Mononuclear cell (primary cell): ENCODE results near the gene SLX4IP. TPM values are rescaled to one million over a fixed set of nuclear protein-coding genes. Genes with fewer than 3 reads are reported as not detected.

ENCODE experiments used
- H3K27me3 ChIP-seq: 2 replicates; pipeline ENCODE4 v1.6.0; 2011; ENCODE audit warnings: low read length, control low read depth; ENCODE audit not compliant: insufficient read depth
- H3K4me1 ChIP-seq: 2 replicates; pipeline ENCODE4 v1.5.1; 2011; ENCODE audit warnings: mild to moderate bottlenecking, low read length, control low read depth; ENCODE audit not compliant: insufficient read depth
- H3K4me3 ChIP-seq: 2 replicates; pipeline ENCODE4 v1.5.1; 2011; ENCODE audit warnings: mild to moderate bottlenecking, low read length, moderate library complexity
- H3K9me3 ChIP-seq: 2 replicates; pipeline ENCODE4 v1.5.1; 2011; ENCODE audit warnings: low read depth, mild to moderate bottlenecking, control low read depth, low read length
- total RNA-seq: library from RNA; depleted of rRNA; stranded (reverse); fragments of >200 nt; gene quantifications from one replicate; pipeline ENCODE4 v1.2.3, GENCODE V29; 2012

Gene SLX4IP
- total RNA-seq, 1 donor: 1.2 TPM

DNA sequence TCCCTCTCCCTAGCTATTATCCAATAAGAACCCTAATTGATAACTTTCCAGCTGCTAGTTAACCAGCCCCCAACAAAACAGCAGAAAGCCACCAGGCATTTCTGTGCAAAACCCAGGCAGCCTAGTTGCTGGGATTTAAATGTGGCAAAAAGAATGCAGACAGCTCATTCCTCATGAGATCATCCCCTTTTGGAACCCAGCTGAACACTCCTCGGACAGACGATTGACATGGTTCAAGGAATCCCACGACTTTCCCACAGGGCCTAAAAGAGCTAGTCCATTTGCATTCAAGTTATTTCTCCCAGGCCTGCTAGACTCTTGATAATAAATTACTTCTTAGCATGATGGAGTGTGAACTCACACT, 214.7 kb downstream of the SLX4IP start:
- H3K9me3 ChIP-seq: no peaks in the 10 kb centered on the region

DNA sequence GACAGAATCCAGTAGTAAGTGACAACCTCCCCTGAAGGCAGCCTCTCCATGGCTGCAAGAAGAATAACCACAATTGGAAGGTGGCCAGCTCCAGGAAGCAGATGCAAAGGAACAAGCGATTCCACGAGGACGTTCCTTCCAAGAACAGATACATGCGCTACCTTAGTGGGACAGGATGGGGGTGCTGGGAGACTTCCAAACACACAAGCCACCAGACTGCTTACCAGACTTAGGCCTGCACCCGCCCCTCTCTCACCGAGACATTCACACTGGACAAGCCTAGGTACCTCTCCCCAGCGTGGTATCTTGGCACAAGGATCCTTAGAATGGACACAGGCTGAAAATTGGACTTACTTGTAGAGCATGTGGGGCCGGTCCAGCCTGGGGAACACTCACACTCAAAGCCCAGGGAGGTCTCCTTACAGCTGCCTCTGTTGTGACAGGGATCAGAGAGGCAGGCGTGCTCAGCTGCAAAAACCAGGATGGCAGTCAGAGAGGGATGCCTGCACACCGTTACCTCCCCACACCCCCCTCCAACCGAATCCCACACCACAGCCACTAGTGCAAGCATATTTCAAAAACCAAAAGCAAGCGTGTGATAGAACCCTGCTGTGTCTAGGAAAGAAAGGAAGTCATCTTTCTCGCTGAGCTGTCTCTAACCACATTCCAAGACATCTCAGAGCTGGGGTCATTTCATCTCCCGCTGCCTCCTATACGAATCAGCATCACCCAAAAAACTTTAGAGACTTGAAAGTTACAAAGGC, 216.3 kb downstream of the SLX4IP start:
- H3K4me3 ChIP-seq: no peak overlapping the region
- H3K4me1 ChIP-seq: no peaks in the 10 kb centered on the region
- no peaks in the 10 kb centered on the region for H3K27me3 ChIP-seq
- H3K9me3 ChIP-seq: no peaks in the 10 kb centered on the region

More for the DNA sequence above, 214.7 kb downstream of the SLX4IP start:
- Histone ChIP-seq H3K4me1 (no peaks in the 10 kb centered on the region), H3K4me3 (no peak overlapping the region), H3K27me3 (no peaks in the 10 kb centered on the region)

DNA sequence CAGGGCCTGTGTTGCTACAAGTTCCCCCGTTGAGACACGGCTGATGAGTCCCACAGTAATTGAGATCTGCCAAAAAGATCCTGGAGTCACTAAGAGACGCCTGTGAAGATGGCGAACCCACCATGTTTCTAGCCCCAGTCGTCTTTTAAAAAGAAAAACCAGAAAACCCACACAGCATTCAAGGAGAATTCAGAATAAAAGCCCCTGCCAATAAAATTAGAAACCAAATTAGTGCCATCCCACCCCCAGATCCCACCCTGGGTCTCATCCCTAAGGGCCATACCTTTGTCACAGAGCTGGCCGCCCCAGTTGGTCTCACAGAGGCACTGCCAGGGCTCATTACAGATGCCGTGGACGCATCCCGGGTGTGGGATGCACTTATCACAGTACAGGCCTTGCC, 217.1 kb downstream of the SLX4IP start:
- Histone ChIP-seq H3K27me3 (no peaks in the 10 kb centered on the region), H3K9me3 (no peaks in the 10 kb centered on the region), H3K4me1 (no peaks in the 10 kb centered on the region), H3K4me3 (no peak overlapping the region)

DNA sequence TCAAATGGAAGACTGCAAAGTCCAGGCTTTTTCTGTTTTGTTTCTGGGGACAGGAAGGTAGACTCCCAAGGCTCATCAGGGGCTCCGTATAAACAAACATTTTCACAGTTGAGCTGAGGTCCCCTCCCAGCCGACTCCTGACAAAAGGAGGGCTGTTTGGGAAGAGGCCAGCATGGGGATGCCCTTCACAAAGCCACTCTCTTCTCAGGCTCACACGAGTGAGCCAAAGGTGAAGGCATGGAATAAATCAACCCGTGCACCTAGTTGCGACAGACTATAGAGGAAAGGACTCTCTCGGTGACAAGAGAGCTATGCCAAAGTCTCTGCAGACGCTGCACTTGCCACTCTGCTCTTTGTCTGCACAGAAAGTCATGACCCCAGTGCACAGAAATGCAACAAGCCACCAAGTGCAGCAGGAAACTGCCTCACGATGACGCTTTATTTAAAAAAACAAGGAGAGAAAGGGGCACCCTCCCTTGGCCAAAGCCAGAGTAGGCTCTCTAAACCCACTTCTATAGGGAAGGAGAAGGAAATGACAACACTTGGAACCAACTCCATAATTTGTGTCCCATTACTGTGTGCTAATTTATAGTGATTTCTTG, 217.7 kb downstream of the SLX4IP start:
- Histone ChIP-seq H3K4me1 (no peaks in the 10 kb centered on the region), H3K9me3 (no peaks in the 10 kb centered on the region), H3K4me3 (no peak overlapping the region), H3K27me3 (no peaks in the 10 kb centered on the region)

DNA sequence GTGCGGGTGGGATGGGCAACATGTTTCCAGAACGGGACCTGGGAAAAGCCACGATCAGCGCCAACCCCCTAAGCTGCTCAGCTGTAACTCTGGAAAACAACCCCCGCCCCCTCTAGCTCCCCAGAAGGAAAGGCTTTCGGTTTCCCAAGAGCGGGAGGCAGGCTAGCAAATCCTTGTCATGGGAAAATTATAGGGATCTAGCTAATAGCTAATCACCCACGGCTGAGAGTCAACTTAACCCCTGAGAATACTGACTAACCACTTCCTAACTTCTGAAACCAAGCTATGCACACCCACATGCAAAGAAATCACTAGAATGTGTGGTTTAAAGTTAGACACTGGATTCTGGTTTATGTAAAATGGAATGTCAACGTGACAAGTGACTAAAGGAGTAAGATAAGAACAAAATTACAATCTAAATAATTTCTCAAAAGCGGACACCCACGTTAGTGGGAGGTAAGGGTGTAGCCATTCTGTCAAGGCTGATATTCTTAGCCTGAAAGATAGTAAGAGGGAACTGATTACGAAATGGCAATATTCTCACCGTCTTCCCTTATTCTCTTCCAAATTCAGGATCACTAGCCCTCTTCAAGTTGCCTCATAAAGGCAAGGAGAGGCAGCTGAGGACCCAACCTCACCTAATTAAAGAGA, 218.6 kb downstream of the SLX4IP start:
- Histone ChIP-seq H3K9me3 (no peaks in the 10 kb centered on the region), H3K27me3 (no peaks in the 10 kb centered on the region), H3K4me1 (no peaks in the 10 kb centered on the region), H3K4me3 (no peak overlapping the region)

DNA sequence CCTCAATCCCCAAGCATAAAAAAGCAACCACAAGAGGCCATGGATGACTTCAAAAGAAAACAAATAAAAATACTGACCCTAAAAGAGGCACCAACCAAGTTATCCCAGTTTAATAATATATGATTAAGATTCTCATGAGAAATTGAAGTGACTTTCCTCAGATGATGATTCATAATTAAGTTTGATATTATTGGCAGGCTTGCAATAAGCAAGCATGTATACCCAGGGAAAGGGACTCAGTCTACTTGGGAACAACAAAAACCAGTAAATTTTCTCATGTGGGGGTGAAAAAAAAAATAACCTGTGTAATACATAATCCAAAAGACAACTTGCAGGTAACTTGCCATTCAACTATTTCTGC, 219.1 kb downstream of the SLX4IP start:
- no peaks in the 10 kb centered on the region for H3K27me3 ChIP-seq
- H3K4me1 ChIP-seq: no peaks in the 10 kb centered on the region
- H3K9me3 ChIP-seq: no peaks in the 10 kb centered on the region
- no peak overlapping the region for H3K4me3 ChIP-seq

DNA sequence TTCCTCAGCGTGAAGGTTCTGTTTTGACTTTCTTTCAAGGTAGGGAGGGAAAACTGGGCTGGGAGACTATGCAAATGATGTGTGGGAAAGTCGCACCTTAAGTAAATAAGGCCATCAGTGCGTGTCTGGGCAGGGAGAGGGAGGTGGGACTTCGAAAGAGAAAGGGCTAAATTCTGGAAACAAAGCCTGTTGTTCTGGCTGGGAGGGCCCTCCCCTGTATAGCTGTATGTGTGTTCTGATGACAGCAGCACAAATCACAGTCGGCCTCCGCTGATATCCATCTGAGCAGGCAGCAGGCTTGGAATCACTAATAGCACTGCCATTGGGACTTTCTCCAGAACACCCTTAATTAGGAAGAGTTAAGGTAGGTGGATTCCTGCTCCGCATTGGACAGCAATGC, 219.5 kb downstream of the SLX4IP start:
- H3K4me3 ChIP-seq: no peak overlapping the region

DNA sequence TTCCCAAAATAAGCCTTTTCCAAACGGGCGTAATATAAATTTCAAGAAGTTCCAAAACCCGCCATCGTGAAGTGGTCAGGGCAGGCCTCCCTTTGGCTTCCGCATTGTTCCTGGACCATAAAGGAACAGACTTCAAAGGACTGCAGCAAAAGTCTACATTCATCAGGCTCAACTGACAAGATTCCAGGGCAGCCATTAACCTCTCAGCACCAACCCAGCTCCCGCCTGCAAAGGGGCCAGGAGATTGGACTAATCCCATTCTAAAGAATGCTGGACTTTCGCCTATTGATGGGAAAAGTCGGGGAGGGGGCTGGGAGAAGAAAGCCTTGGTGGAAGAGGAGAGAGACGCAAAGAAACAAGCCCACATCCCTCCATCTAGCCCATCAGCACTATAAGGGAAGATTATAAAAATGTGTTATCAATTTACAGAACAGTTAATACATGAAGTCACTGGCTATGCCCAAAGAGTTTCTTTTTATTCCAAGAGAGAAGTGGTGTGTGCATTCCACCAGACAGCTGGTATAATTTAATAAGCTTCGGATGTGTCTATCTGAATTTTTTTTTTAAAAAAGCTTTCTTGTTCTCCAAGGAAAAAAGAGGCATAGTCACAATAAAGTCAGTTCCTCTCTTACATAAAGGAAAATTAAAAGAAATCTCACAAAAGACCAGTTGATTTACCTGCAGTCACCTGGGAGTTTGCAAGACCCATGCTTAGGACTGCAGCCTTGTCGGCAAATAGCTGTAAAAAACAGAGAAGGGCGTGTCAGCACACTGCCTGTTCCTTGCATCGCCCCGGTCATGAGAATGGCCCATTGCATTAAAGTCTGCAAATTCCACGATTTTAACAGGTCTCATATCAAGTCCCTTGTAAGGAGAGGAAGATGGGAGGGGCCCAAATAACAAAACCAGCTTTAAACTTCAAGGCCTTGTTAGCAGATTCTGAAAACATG, 220.9 kb downstream of the SLX4IP start:
- Histone ChIP-seq H3K4me3 (no peak overlapping the region), H3K27me3 (no peaks in the 10 kb centered on the region), H3K9me3 (no peaks in the 10 kb centered on the region), H3K4me1 (no peaks in the 10 kb centered on the region)

More for the DNA sequence above, 219.5 kb downstream of the SLX4IP start:
- Histone ChIP-seq H3K4me1 (no peaks in the 10 kb centered on the region), H3K27me3 (no peaks in the 10 kb centered on the region), H3K9me3 (no peaks in the 10 kb centered on the region)

DNA sequence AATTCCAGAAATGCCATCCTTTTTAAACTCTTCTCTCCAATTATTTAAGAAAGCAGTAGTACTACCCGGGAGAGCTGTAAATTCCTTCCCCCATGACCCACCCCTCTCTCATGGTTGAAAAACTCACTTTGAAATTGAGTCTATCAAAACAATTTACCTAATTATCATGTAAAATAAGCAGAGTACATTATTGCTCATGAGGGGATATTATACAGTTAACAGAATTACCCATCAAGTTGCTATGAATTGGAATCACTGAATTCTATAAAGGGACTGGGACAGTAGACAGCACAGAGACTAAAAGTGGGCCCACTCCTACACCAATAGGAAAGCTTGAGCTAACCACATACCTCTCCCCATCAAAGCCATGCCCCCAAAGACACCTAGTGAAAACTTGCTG, 222.3 kb downstream of the SLX4IP start:
- Histone ChIP-seq H3K27me3 (no peaks in the 10 kb centered on the region), H3K9me3 (no peaks in the 10 kb centered on the region), H3K4me1 (no peaks in the 10 kb centered on the region), H3K4me3 (no peak overlapping the region)

DNA sequence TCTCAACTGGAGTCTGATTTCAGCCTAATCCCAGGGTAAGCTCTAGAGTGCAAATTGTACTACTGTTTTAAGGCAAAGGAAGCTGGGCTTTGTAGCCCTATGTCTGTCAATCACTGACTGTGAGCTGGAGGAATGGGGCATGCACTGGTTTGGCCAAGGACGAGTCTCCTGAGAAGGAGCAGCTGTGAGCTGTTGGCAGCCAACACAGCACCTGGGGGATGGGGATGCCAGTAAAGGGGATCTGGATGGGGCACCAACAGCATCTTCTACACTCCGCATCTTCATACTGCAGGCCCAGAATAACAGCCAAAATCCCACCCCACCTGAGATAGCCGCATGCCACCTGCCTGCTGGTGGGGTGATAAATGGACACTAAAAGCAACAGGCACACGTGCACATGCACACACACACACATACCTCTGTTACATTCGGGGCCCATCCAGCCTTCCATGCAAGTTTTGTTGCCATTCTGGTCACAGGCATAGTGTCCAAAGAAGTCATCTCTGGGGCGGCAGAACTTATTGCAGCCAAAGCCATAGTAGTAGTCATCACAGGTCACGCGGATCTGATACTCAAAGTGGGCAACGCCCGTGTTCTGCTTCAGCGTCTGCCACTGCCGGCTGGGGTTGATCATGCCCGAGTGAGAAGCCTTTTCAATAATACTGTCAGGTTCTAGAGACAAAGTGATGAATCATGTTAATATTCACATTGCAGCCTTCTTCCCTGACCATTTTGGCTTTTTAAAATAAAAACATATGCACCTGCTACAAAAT, 223.1 kb downstream of the SLX4IP start:
- H3K4me1 ChIP-seq: peaks cover 5% of the 10 kb centered on the region
- H3K4me3 ChIP-seq: no peak overlapping the region
- H3K9me3 ChIP-seq: no peaks in the 10 kb centered on the region
- no peaks in the 10 kb centered on the region for H3K27me3 ChIP-seq

DNA sequence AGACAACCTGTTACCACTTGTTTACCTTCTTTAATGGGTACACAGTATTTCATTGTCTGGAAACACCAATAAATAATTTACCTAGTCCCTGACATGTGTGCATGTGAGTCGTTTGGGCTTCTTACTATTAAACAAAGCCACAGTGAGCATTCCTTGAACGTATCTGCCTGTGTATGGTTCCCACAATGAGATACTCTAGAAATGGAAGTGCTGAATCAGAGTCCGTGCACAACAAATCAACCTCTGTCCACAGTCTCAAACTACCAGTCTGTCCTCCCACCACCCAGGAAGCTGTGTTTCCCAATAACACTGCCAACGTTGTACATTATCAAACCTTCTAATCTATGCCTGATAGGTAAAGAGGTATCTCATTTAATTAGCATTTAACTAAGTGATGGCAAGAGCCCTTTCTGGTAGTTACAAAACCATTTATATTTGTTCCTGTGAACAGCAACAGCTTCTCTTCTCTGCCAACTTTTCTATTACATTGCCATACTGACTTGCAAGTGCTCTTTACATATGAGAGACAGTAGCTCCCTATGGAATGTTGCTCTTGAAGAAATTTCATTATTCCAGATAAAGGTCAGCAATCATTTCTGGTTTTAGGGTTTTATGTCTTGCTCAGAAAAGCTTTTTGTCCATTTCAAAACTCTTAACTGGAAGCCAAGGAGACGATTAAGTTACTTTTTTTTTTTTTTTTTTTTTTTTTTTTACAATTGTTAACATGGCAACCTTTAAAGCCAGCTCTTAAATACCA, 223.9 kb downstream of the SLX4IP start:
- Histone ChIP-seq H3K9me3 (no peaks in the 10 kb centered on the region), H3K4me3 (no peak overlapping the region), H3K4me1 (peaks cover 9% of the 10 kb centered on the region), H3K27me3 (no peaks in the 10 kb centered on the region)

DNA sequence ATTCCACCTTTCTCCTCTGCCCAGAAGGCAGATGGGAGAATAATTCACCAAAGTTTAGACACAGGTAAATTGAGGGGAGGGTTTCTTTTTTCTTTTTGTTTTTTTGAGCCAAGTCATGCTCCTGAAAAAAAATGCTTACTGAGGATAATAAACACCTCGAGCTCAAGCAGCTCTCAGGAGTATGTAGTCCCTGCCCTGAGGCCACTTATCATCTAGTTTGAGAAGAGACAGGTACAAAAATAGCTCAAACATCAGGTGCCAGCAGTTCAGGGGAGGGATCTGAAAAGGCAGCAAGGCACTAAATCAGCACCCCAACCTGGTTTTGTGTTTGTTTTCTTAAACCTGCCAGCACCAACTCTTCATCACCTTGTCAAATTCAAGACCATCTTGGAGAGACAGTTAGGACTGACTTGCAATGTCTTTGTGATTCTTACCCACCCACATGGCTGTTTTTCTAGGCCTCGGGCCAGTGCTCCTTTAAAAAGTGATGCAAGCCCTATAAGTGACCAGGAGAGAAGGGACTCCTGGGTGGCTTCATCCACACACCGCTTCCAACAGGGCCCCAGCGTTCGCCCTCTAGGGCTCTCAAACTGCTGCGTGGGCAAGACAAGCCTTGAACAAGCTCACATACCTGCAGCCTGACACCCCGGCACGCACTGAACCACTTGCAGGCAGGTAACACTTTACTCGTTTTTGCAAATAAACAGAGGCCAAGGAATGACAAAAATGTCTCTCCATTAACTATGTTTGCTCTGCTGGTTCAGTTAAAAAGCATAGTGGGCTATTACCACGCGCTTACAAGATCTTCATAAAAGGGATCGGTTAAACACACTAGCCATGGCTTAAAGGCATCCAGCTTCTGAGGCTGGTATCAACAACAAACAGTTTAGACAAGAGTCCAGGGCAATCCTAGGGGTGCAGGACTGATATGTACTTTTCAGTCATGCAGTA, 224.8 kb downstream of the SLX4IP start:
- Histone ChIP-seq H3K27me3 (no peaks in the 10 kb centered on the region), H3K9me3 (no peaks in the 10 kb centered on the region)

DNA sequence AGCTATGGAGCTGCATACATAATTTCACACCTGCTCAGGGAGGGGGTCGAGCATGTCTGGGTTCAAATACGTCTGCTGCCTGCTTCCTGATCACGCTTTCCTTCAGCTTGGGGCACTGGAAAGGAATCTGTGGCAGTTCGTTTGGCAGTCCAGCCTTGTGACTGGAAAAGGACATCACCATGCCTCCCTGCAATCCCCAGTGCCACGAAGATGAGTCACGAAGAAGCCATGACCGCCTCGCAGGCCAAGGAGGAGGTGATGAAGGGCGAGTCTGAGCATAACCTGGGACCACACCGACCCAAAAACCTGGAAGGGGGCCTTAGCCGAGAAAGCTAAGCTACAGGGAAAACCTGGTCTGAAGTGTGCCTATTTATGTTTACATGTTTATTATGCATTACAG, 225.6 kb downstream of the SLX4IP start:
- Histone ChIP-seq H3K4me3 (no peak overlapping the region), H3K4me1 (peaks cover 9% of the 10 kb centered on the region), H3K27me3 (no peaks in the 10 kb centered on the region), H3K9me3 (no peaks in the 10 kb centered on the region)

More for the DNA sequence above, 224.8 kb downstream of the SLX4IP start:
- peaks cover 9% of the 10 kb centered on the region for H3K4me1 ChIP-seq
- no peak overlapping the region for H3K4me3 ChIP-seq
